ENCODE measurements around the gene SOS1. TPM values are rescaled to one million over a fixed set of nuclear protein-coding genes. Genes with fewer than 3 reads are reported as not detected.

SOS1 gene
- total and polyA plus RNA-seq, 4 donors = 4.2 to 16.4 (median 7.2) TPM

DNA sequence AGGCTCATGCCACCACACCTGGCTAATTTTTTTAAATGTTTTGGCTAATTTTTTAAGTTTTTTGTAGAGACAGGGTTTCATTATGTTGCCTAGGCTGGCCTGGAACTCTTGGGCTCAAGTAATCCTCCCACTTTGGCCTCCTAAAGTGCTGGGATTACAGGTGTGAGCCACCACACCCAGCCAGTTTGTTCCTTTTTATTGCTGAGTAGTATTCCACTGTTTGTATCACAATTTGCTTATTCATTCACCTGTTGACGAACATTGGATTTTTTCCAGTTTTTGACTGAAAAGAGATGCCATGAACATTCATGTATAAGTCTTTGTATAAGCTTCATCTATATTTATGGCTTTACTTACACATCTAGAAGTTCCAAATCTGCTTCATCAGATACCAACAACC is 5.3 kb downstream of the SOS1 start (continued):
- TF ChIP-seq, protein P1, sequence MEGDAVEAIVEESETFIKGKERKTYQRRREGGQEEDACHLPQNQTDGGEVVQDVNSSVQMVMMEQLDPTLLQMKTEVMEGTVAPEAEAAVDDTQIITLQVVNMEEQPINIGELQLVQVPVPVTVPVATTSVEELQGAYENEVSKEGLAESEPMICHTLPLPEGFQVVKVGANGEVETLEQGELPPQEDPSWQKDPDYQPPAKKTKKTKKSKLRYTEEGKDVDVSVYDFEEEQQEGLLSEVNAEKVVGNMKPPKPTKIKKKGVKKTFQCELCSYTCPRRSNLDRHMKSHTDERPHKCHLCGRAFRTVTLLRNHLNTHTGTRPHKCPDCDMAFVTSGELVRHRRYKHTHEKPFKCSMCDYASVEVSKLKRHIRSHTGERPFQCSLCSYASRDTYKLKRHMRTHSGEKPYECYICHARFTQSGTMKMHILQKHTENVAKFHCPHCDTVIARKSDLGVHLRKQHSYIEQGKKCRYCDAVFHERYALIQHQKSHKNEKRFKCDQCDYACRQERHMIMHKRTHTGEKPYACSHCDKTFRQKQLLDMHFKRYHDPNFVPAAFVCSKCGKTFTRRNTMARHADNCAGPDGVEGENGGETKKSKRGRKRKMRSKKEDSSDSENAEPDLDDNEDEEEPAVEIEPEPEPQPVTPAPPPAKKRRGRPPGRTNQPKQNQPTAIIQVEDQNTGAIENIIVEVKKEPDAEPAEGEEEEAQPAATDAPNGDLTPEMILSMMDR (IDR thresholded peaks at IDR 0.05; ENCODE audit: low read depth, low read length, missing input control) = no peak

DNA sequence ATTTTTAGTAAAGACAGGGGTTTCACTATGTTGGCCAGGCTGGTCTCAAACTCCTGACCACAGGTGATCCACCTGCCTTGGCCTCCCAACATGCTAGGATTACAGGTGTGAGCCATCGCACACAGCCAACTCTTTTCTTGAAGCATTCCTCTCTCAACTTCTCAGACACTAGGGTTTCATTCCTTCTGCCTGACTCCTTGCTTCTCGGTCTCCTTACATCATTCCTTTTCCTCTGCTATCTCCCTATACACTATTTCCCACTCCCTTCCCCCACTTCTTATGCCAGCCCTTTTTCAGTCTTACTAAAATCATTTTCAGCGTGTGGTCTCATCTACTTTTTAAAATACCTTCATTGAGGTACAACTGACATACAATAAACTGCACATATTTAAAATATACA is 6.1 kb downstream of the SOS1 start:
- Histone ChIP-seq H3K27ac (ENCODE audit: low read depth in 1 of 2, low read length in 2 of 2) (no peak overlapping the region), H3K4me1 (ENCODE audit: control insufficient read depth in 4 of 4, insufficient read depth in 4 of 4, low read length in 3 of 4) (peaks cover 5 to 15% (median 12%) of the 10 kb centered on the region in 4 donors)

More for the DNA sequence above, 6.1 kb downstream of the SOS1 start:
- no peaks in the 10 kb centered on the region for H3K27me3 ChIP-seq (ENCODE audit: control insufficient read depth in 4 of 4, insufficient read depth in 4 of 4, low read length in 3 of 4)
- H3K36me3 ChIP-seq (ENCODE audit: control insufficient read depth in 4 of 4, insufficient read depth in 3 of 4, low read depth in 1 of 4, low read length in 3 of 4) = peaks cover 0 to 3% (median 0%) of the 10 kb centered on the region in 4 donors
- H3K4me3 ChIP-seq (ENCODE audit: low read depth in 1 of 3, low read length in 3 of 3) = no peak overlapping the region
- H3K9me3 ChIP-seq (ENCODE audit: control insufficient read depth in 4 of 4, low read length in 3 of 4) = no peaks in the 10 kb centered on the region
- TF ChIP-seq GABPA (IDR thresholded peaks at IDR 0.05 in 1 of 2, conservative IDR thresholded peaks at IDR 0.05 in 1 of 2) = no peak
- TF ChIP-seq SP1 (IDR thresholded peaks at IDR 0.05) = no peak
- TF ChIP-seq FOXA1 (IDR thresholded peaks at IDR 0.05) = no peak
- TF ChIP-seq RXRA (IDR thresholded peaks at IDR 0.05) = no peak
- no peak for TF ChIP-seq EGR1 (IDR thresholded peaks at IDR 0.05; ENCODE audit: low read depth in 2 of 2)
- TF ChIP-seq, protein P2, sequence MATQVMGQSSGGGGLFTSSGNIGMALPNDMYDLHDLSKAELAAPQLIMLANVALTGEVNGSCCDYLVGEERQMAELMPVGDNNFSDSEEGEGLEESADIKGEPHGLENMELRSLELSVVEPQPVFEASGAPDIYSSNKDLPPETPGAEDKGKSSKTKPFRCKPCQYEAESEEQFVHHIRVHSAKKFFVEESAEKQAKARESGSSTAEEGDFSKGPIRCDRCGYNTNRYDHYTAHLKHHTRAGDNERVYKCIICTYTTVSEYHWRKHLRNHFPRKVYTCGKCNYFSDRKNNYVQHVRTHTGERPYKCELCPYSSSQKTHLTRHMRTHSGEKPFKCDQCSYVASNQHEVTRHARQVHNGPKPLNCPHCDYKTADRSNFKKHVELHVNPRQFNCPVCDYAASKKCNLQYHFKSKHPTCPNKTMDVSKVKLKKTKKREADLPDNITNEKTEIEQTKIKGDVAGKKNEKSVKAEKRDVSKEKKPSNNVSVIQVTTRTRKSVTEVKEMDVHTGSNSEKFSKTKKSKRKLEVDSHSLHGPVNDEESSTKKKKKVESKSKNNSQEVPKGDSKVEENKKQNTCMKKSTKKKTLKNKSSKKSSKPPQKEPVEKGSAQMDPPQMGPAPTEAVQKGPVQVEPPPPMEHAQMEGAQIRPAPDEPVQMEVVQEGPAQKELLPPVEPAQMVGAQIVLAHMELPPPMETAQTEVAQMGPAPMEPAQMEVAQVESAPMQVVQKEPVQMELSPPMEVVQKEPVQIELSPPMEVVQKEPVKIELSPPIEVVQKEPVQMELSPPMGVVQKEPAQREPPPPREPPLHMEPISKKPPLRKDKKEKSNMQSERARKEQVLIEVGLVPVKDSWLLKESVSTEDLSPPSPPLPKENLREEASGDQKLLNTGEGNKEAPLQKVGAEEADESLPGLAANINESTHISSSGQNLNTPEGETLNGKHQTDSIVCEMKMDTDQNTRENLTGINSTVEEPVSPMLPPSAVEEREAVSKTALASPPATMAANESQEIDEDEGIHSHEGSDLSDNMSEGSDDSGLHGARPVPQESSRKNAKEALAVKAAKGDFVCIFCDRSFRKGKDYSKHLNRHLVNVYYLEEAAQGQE (IDR thresholded peaks at IDR 0.05) = no peak
- TF ChIP-seq, protein P3, sequence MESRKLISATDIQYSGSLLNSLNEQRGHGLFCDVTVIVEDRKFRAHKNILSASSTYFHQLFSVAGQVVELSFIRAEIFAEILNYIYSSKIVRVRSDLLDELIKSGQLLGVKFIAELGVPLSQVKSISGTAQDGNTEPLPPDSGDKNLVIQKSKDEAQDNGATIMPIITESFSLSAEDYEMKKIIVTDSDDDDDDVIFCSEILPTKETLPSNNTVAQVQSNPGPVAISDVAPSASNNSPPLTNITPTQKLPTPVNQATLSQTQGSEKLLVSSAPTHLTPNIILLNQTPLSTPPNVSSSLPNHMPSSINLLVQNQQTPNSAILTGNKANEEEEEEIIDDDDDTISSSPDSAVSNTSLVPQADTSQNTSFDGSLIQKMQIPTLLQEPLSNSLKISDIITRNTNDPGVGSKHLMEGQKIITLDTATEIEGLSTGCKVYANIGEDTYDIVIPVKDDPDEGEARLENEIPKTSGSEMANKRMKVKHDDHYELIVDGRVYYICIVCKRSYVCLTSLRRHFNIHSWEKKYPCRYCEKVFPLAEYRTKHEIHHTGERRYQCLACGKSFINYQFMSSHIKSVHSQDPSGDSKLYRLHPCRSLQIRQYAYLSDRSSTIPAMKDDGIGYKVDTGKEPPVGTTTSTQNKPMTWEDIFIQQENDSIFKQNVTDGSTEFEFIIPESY (IDR thresholded peaks at IDR 0.05) = no peak
- TF ChIP-seq HNF4A (conservative IDR thresholded peaks at IDR 0.05) = no peak
- TF ChIP-seq HNF4G (IDR thresholded peaks at IDR 0.05) = no peak
- TF ChIP-seq FOXA2 (IDR thresholded peaks at IDR 0.05) = no peak
- TF ChIP-seq, protein P4, sequence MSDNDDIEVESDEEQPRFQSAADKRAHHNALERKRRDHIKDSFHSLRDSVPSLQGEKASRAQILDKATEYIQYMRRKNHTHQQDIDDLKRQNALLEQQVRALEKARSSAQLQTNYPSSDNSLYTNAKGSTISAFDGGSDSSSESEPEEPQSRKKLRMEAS (IDR thresholded peaks at IDR 0.05) = no peak
- TF ChIP-seq NR2F2 (IDR thresholded peaks at IDR 0.05) = no peak
- TF ChIP-seq JUND (IDR thresholded peaks at IDR 0.05) = no peak
- no peak for TF ChIP-seq RAD21 (IDR thresholded peaks at IDR 0.05)
- TF ChIP-seq, protein P1 (IDR thresholded peaks at IDR 0.05; ENCODE audit: low read depth, low read length, missing input control) = no peak
- TF ChIP-seq TAF1 (conservative IDR thresholded peaks at IDR 0.05) = no peak
- no peak for TF ChIP-seq YY1 (IDR thresholded peaks at IDR 0.05)
- TF ChIP-seq, protein P5, sequence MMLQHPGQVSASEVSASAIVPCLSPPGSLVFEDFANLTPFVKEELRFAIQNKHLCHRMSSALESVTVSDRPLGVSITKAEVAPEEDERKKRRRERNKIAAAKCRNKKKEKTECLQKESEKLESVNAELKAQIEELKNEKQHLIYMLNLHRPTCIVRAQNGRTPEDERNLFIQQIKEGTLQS (IDR thresholded peaks at IDR 0.05) = no peak
- DNase-seq (ENCODE audit: low spot score) = no peak
- WGBS = 96% methylated on average over 3 of the region's 3 CpGs
- H3K9ac ChIP-seq (ENCODE audit: low read depth in 1 of 2, low read length in 2 of 2) = no peak overlapping the region
